HG03457 (cell line): ENCODE measurements around the gene UBL3.

Experiments used
- ATAC-seq: cut with Tn5 transposase; IDR thresholded peaks from one replicate; pipeline ENCODE4 v1.9.1; 2021; ENCODE audit warnings: moderate number of reproducible peaks; ENCODE audit not compliant: unreplicated experiment

The UBL3 gene

GRCh38 chr13:29815336-29815735 lies 35.1 kb downstream of the UBL3 start:
- ATAC-seq, result no peak

GRCh38 chr13:29810898-29811297 lies 39.5 kb downstream of the UBL3 start:
- ATAC-seq, result no peak

GRCh38 chr13:29810145-29810742 lies 40.2 kb downstream of the UBL3 start:
- no peak for ATAC-seq

- ATAC-seq, result no peak
Measured at GRCh38 chr13:29808264-29808663, 42.2 kb downstream of the UBL3 start.

GRCh38 chr13:29805994-29806979 lies 44.1 kb downstream of the UBL3 start:
- ATAC-seq, result no peak

- ATAC-seq, result no peak
Measured at GRCh38 chr13:29803221-29803620, 47.2 kb downstream of the UBL3 start.

GRCh38 chr13:29802621-29803020 lies 47.8 kb downstream of the UBL3 start:
- no peak for ATAC-seq

DNA sequence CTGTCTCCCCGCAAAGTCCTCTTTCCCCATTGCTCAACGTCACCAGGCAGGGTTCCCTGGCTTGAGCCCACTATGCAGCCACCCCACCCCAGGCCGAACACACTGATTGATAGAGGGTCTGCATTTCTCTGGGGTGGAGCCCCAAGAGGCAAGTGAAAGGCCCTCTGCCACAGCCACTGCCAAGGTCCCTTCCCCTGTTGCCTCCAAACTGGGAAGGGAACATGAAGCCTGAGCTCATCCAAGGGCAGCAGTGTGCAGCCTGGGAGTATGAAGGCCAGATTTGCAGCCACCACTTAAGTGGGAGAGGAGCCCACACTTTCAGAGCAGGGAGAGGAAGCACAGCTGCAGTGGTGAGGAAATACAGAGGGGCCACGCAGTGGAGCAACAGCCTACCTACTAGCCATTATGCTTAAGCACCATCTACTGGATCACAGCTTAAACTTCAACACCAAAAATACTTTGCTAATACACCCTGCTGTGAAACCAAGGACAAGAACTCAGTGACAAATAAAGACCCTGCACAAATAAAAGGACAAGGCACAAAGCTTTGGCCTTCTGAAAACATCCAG lies 48.6 kb downstream of the UBL3 start:
- ATAC-seq, result no peak

- ATAC-seq, result no peak
Measured at GRCh38 chr13:29801102-29801501, 49.3 kb downstream of the UBL3 start.

- ATAC-seq, result no peak
Measured at GRCh38 chr13:29800687-29801086, 49.7 kb downstream of the UBL3 start.

GRCh38 chr13:29799041-29799440 lies 51.4 kb downstream of the UBL3 start:
- no peak for ATAC-seq

DNA sequence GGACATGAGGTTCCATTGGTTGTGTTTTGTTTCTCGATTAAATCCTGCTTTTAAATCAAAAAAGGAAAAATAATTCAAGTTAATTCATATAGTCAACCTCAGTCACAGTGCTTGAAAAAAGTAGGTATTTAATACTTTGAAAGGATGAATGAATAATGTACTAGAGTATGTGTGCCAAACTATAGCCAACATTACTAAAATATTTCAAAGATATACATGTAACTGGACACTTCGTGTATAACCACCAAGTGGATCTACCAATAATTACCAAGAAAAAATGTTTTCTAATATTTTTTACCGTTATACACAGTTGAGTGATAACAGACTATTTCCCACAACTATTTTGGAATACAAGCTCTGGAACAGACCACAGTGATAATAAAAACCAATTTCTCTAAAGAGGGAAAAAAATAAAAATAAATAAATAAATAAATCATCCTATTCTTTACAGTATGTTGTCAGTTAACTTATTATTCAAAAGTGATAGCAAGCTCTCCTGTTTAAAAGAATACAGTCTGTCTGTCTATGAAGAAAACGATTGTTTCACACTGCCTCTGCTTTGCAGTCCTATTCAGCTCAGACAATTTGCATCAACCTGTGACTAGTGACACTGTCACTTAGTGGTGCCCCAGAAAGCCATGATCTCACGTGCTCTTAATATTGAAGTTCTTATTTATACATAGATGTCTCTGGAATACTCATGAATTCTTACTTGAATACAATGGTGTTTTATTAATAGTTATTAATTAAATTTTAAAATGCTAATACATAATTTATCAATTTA lies 58.2 kb downstream of the UBL3 start:
- no peak for ATAC-seq

GRCh38 chr13:29791508-29791907 lies 58.9 kb downstream of the UBL3 start:
- no peak for ATAC-seq

DNA sequence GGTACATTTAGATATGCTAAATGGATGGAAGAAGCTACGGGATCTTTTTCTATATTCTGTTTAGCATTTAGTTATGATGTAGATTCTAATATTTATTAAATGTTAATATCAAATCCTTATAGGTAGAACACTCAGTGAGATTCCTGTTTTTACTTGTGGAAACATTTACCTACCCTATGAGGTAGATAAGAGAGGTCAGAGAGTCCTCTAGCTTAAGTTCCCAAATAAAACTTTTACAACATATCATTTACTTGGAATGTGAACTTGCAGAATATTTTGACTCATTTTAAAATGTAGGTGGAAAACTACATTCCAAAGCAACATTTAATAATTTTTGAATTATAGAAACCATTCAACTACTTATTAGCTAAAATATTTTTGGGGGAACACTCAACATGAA lies 63.7 kb downstream of the UBL3 start:
- no peak for ATAC-seq

GRCh38 chr13:29785978-29786377 lies 64.4 kb downstream of the UBL3 start:
- no peak for ATAC-seq

DNA sequence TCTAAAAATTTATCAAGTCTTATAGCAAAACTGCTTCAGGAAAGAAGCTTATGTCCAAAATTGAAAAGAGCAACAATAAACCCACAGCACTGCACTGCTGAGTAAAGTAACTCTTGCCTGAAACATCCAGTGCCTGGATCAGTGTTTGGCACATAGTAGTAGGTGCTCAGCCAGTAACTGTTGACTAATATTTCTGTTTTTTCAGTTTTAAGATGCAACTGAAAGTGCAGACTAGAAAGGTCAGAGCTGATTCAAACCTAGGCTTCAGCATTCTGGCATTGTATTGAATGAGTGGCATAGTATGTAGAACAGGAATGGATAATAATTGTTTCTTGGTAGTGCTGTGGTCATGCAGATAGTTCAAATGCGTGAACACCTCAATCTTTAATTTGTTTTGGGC lies 67.6 kb downstream of the UBL3 start:
- no peak for ATAC-seq

DNA sequence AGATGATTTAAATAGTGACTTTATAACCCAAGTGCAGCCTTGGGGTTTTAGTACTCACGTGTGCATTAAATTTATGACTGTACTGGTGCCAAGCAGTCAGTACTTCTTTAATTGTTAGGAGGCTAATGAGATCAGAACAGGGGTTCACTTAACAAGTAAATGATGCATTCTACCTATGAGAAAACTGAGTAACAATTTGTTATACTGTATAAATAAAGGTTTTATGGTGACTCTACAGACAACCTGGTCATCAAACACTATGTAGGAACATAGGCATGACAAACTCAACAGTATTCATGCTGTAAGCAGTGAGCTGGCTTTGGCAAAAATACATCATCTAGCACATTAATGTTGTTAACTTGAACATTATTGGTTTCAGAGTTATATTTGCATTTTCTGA lies 75.6 kb downstream of the UBL3 start:
- no peak for ATAC-seq

DNA sequence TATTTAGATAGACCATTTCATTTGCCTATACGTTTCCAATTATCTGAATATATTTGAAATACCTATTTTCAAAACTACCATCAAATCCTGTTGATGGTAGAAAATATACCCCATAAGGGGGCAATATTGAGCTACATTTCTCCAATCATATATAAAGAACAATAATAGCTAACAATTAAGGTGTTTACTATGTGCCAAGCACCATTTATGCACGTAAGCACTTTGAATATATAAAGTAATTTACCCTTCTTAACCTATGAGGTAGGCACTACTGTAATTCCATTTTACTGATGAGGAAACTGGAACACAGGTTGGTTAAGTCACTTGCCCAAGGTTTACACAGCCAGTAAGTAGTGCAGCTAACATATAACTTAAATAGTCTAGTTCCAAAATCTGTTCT lies 79.2 kb downstream of the UBL3 start:
- no peak for ATAC-seq

- ATAC-seq, result no peak
Measured at GRCh38 chr13:29767006-29767405, 83.4 kb downstream of the UBL3 start.

- no peak for ATAC-seq
Measured at GRCh38 chr13:29763436-29764180, 86.8 kb downstream of the UBL3 start.

- no peak for ATAC-seq
Measured at GRCh38 chr13:29761815-29762214, 88.6 kb downstream of the UBL3 start.
